Measurements from ENCODE around the gene ANKS1A. TPM values are rescaled to one million over a fixed set of nuclear protein-coding genes. Genes with fewer than 3 reads are reported as not detected.

The ANKS1A gene
- polyA plus RNA-seq, 3 donors = 1.7 to 8.0 (median 3.1) TPM

DNA sequence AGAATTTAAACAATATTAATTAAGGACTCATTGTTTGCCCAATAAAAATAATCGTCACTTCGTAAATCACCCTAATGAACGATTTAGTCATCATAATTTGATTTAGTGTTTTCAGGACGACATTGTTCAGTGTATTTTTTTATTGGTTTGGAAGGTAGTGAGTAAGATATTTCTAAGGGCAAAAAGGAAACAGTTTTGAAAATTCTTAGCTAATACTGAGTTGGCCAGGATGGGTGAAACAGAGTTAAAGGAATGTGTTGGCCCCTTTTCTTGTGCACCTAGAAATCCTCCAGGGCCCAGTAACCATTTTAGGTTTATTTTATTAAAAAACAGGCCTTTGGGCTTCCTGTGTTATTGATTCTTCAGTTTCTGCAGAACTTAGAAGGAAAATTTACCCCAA, 25.3 kb downstream of the ANKS1A start:
- intact Hi-C loops (cut with micrococcal nuclease) = no loop called here
- Histone ChIP-seq H2AFZ (ENCODE audit: insufficient read depth, low read depth, low read length, poor library complexity, severe bottlenecking) (no peak overlapping the region), H4K20me1 (ENCODE audit: insufficient read depth, low read length) (peaks cover 90% of the 10 kb centered on the region), H3K27ac (ENCODE audit: low read depth in 1 of 2, low read length in 2 of 2) (no peak overlapping the region), H3K79me2 (ENCODE audit: insufficient read depth, low read length) (peaks cover 78% of the 10 kb centered on the region), H3K27me3 (ENCODE audit: control insufficient read depth in 2 of 2, insufficient read depth in 2 of 2, low read length in 2 of 2) (no peaks in the 10 kb centered on the region), H3K36me3 (replicated peaks in 1 of 2; ENCODE audit: control insufficient read depth in 1 of 2, insufficient read depth in 2 of 2, low read length in 2 of 2) (peaks cover 0 to 15% of the 10 kb centered on the region in 2 donors), H3K4me1 (ENCODE audit: control insufficient read depth in 1 of 2, insufficient read depth in 2 of 2, low read length in 2 of 2) (peaks cover 0 to 6% of the 10 kb centered on the region in 2 donors), H3K9me3 (replicated peaks in 1 of 2; ENCODE audit: control insufficient read depth in 1 of 2, insufficient read depth in 1 of 2, low read length in 2 of 2) (no peaks in the 10 kb centered on the region), H3K4me3 (replicated peaks in 1 of 3; ENCODE audit: low read depth in 2 of 3, low read length in 3 of 3) (no peak overlapping the region), H3K4me2 (replicated peaks; ENCODE audit: extremely low read depth, low read length, poor library complexity, severe bottlenecking) (no peak overlapping the region), H3K9ac (ENCODE audit: insufficient read depth, low read length, poor library complexity, severe bottlenecking) (no peak overlapping the region)
- no peak overlapping the region for H3K4me3 Mint-ChIP-seq
- peaks cover 4 to 8% of the 10 kb centered on the region in 2 donors for H3K36me3 Mint-ChIP-seq
- TF ChIP-seq, protein P1, sequence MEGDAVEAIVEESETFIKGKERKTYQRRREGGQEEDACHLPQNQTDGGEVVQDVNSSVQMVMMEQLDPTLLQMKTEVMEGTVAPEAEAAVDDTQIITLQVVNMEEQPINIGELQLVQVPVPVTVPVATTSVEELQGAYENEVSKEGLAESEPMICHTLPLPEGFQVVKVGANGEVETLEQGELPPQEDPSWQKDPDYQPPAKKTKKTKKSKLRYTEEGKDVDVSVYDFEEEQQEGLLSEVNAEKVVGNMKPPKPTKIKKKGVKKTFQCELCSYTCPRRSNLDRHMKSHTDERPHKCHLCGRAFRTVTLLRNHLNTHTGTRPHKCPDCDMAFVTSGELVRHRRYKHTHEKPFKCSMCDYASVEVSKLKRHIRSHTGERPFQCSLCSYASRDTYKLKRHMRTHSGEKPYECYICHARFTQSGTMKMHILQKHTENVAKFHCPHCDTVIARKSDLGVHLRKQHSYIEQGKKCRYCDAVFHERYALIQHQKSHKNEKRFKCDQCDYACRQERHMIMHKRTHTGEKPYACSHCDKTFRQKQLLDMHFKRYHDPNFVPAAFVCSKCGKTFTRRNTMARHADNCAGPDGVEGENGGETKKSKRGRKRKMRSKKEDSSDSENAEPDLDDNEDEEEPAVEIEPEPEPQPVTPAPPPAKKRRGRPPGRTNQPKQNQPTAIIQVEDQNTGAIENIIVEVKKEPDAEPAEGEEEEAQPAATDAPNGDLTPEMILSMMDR (IDR thresholded peaks at IDR 0.05) = no peak
- H3K9me3 Mint-ChIP-seq = peaks cover 0 to 1% (median 0%) of the 10 kb centered on the region in 7 donors
- no peak for DNase-seq
- 100% methylated on average over 1 of the region's 4 CpGs for WGBS (ENCODE audit: insufficient coverage)
- peaks cover 37% of the 10 kb centered on the region for H3K4me1 Mint-ChIP-seq
- H3K27ac Mint-ChIP-seq = no peak overlapping the region
- no peaks in the 10 kb centered on the region for H3K27me3 Mint-ChIP-seq (ENCODE audit: low read depth in 3 of 3)

DNA sequence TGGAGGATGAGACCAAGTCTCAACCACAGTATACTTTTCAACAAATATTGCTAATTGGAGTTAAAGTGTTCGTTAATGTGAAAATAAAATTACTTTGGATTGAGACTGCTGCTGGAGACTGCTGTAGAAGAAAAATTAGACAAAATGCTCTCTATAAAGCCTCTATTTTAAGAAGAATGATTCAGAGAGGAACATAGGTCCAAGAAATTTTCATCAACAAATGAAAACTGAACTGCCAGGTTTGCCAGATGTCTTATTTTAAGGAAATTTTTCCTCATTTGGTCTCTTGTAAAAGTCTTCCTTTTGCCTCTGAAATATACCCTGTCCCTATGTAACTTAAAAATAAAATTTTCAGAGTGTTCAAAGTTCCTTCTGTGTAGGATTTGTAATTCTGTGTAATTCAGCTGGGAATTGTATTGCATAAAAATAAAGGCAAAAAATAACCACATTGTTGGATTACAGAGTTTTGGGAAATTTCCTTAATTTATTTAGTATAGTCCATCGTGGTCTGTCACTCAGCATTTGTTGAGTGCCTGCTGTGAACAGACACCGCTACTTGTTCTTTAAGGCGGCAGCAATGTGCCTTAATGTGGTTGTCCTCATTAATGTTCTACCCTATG, 27.4 kb downstream of the ANKS1A start:
- Histone ChIP-seq H2AFZ (ENCODE audit: insufficient read depth, low read depth, low read length, poor library complexity, severe bottlenecking) (no peak overlapping the region), H4K20me1 (ENCODE audit: insufficient read depth, low read length) (peaks cover 90% of the 10 kb centered on the region), H3K9me3 (replicated peaks in 1 of 2; ENCODE audit: control insufficient read depth in 1 of 2, insufficient read depth in 1 of 2, low read length in 2 of 2) (no peaks in the 10 kb centered on the region), H3K79me2 (ENCODE audit: insufficient read depth, low read length) (peaks cover 67% of the 10 kb centered on the region), H3K4me1 (ENCODE audit: control insufficient read depth in 1 of 2, insufficient read depth in 2 of 2, low read length in 2 of 2) (peaks cover 0 to 8% of the 10 kb centered on the region in 2 donors), H3K36me3 (replicated peaks in 1 of 2; ENCODE audit: control insufficient read depth in 1 of 2, insufficient read depth in 2 of 2, low read length in 2 of 2) (peaks cover 0 to 17% of the 10 kb centered on the region in 2 donors), H3K4me2 (replicated peaks; ENCODE audit: extremely low read depth, low read length, poor library complexity, severe bottlenecking) (no peak overlapping the region), H3K27me3 (ENCODE audit: control insufficient read depth in 2 of 2, insufficient read depth in 2 of 2, low read length in 2 of 2) (no peaks in the 10 kb centered on the region), H3K4me3 (replicated peaks in 1 of 3; ENCODE audit: low read depth in 2 of 3, low read length in 3 of 3) (no peak overlapping the region), H3K9ac (ENCODE audit: insufficient read depth, low read length, poor library complexity, severe bottlenecking) (no peak overlapping the region), H3K27ac (ENCODE audit: low read depth in 1 of 2, low read length in 2 of 2) (no peak overlapping the region)
- WGBS (ENCODE audit: insufficient coverage) = no CpG with 5 or more reads among the region's 4 CpGs
- Mint-ChIP-seq H3K9me3 (no peaks in the 10 kb centered on the region), H3K4me3 (no peak overlapping the region), H3K36me3 (peaks cover 4 to 15% of the 10 kb centered on the region in 2 donors), H3K27me3 (ENCODE audit: low read depth in 3 of 3) (no peaks in the 10 kb centered on the region), H3K27ac (peak overlapping the region in 1 of 7 donors; percentile 15), H3K4me1 (peaks cover 36% of the 10 kb centered on the region)
- intact Hi-C loops (cut with micrococcal nuclease) = no loop called here
- no peak for DNase-seq
- TF ChIP-seq, protein P1 (IDR thresholded peaks at IDR 0.05) = no peak

All from CD14-positive monocyte (primary cell).